IPS-11a (cell line): ENCODE results near the gene MEGF11.
A peak's percentile ranks its signal among the peaks of the same experiment; 100 is the strongest.
"Not testable (repeated sequence)": the region's sequence is repeated elsewhere in the genome, so short reads cannot be mapped to it uniquely, and the experiment has no call there.

ENCODE experiments used
- H3K4me3 ChIP-seq: one replicate; pipeline ENCODE4 v1.5.1; 2013; ENCODE audit warnings: low read depth, low read length, control low read depth

Gene MEGF11

DNA sequence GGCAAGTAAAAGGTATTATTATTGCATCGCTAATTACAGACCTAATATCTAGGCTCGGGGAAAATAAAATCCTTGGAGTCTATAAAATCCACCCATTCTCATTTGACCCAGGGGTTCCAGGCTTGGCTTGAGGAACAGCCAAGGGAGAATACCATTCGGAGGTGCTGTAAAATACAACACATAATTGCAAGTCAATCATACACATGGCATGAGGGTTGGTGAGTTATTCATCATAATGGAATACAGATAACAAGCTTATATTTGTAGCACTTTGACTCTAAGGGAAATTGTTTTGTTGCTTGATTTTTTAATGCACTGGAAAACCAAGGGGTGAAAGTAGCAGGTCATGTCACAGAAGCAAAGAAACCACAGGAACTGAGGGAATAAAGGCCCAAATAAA is 23.0 kb upstream of the MEGF11 start:
- H3K4me3 ChIP-seq, result no peak overlapping the region

DNA sequence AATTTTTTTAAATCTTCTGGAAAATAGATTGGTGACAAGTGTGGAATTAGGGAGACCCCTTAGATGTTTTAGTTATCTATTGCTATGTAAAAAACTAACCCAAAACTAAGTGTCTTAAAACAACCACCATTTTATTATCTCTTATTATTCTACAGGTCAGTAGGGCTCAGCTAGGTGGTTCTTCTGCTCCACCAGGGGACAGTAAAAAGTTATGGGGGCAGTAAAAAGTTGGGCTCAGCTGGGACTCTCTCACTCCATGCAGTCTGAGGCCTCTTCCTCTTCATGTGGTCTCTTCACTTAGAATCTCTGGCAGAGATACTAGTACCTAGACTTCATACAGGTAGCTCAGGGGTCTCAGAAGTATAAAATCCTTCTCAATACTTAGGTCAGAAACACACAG is 21.8 kb upstream of the MEGF11 start:
- H3K4me3 ChIP-seq, result no peak overlapping the region

DNA sequence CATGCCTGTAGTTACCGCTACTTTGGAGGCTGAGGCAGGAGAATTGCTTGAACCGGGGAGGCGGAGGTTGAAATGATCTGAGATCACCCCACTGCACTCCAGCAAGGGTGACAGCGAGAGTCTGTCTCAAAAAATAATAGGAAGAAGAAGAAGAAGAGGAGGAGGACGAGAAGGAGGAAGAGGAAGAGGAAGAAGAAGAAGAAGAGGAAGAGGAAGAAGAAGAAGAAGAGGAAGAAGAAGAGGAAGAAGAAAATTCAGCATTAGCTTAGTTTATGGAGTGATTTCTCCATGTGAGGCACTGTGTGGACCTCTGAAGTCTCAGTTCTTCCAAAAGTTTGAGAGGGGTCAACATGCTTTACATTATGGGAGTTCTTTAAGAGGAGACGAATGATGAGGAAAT is 17.4 kb upstream of the MEGF11 start:
- no peak overlapping the region for H3K4me3 ChIP-seq

DNA sequence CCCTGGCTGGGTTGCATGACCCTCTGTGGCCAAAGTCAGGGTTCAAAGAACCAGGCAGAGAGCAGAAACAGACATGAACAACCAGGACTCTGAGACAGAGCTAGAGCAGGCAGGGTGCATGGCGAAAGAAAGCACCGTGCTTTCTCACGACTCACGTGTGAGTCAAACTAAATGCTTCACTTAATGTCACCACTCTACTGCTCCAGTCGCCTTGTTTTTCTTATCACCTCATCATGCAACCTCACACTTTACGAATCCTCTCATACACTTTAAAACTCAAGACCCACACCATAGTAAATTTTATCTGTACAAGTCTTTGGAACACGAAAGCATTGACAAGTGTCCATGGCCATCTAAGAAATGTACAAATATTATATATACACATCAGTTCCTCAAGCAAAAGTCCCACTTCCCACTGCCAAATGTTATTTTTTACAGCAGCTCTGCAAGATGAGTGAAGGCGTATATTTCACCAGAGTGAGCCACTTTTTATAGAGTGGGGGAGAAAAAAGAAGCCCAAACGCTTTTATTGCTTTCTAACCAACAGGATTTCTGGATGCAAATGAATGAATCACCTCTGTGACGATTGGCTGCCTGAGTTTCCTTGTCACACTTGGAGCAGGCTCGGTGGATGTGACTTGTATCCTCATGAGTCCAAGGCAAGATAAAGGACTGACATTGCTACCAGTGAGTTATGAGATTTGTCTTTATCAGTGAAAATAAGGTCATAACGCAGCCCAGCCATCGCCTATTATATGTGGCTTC is 16.0 kb upstream of the MEGF11 start:
- H3K4me3 ChIP-seq, result no peak overlapping the region

DNA sequence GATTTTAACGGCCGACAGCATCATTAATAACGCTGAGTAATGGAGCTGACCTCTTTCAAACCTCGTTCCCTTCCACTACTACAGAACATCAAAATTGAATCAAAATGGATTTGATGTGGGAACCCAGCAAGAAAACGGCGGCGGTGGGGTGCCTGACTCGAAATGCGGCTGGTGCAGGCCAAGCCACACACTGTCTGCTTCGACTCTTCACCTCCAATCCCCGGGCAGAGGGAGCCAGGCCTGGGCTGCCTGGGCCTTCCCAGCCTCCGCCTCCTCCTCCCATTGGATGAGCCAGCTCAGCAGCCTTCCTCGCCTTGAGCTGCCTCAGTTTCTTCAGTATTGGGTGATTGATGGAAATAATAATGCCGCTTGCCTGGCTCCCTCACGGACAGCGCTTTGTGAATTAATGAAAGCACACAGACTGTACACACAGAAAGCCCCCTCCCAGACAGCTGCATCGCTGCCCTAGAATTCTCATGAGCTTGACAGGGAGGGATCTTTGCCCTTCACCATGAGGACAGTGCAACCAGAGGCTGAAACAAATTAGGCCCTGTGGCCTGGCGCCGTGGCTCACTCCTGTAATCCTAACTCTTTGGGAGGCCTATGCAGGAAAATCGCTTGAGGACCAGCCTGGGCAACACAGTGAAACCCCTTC is 11.4 kb upstream of the MEGF11 start:
- H3K4me3 ChIP-seq, result no peak overlapping the region

DNA sequence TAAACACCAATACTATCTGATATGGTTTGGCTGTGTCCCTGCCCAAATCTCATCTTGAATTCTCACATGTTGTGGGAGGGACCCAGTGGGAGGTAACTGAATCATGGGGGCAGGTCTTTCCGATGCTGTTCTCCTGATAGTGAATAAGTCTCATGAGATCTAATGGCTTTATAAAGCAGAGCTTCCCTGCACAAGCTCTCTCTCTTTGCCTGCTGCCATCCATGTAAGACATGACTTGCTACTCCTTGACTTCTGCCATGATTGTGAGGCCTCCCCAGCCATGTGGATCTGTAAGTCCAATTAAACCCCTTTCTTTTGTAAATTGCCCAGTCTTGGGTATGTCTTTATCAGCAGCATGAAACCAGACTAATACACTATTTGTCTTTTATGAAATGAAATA is 9.3 kb upstream of the MEGF11 start:
- H3K4me3 ChIP-seq, result not testable (repeated sequence)

DNA sequence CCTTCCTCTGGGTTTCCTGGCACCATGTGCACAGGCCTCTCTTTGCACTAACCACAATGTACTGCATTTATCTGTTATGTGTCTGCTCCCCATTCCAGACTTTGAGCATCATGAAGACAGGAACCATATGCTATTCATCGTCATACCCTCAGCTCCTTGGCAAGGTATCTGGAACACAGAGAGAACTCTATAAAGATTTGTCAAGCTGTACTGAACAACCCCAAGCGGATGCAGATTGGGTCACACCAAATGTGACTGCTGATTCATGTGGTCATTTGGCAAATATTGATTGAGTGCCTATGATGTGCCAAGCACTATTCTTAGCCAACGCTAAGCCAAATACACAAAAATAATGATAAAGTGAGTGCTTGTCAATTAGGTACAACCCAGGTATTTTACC is 7.5 kb upstream of the MEGF11 start:
- H3K4me3 ChIP-seq, result no peak overlapping the region

DNA sequence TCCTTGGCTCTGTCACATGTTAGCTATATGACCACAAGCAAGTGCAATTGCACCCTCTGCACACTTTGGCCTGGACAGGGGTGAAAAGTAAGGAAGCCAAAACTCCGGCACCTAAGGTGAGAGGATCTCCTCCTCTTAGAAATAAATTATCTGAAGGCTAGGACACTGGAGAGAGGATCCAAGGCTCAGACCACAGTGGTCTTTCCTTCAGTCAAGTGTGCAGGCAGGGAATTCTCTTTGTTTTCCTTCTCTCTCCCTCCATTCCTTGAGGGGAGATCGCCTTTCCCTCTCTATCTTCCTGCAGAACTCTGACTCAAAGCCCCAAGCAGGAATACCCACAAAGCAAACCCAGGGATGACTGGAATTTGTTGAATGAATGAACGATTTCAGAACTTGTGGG is 3.1 kb upstream of the MEGF11 start:
- H3K4me3 ChIP-seq, result no peak overlapping the region

DNA sequence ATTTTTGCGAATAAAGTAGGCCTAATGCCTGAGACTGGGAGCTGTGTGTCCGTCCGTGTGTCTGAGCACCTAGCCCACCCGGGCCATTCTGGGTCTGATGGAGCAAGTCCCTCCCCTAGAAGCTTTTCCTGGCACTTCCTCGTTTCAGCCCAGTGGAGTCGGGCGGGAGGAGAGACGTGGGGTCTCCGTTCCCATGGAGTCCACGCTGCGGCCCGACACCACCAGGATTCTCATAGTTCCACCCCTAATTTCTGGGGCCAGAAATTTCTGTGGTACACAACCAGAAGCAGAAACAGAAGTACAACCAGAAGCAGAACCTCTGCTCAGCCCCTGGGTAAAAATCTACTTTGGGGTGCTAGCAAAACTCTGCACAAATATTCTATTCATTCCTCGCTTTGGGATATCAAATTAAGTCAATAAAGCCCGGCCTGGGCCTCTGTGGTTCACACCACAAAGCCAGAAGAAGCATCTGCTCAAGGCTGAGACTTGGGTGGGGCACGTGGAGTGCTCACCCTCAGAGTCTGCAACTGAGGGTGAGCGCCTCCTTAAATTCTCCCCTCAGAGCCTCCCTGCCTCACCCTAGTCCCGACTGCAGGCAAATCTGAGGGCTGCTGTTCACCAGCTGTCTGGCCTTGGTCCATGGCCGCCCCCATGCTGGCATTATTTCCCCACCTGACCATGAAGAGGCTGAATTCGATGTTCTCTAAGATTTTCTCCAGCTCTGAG is 1.6 kb upstream of the MEGF11 start:
- H3K4me3 ChIP-seq, result peak overlapping the region; percentile 49

DNA sequence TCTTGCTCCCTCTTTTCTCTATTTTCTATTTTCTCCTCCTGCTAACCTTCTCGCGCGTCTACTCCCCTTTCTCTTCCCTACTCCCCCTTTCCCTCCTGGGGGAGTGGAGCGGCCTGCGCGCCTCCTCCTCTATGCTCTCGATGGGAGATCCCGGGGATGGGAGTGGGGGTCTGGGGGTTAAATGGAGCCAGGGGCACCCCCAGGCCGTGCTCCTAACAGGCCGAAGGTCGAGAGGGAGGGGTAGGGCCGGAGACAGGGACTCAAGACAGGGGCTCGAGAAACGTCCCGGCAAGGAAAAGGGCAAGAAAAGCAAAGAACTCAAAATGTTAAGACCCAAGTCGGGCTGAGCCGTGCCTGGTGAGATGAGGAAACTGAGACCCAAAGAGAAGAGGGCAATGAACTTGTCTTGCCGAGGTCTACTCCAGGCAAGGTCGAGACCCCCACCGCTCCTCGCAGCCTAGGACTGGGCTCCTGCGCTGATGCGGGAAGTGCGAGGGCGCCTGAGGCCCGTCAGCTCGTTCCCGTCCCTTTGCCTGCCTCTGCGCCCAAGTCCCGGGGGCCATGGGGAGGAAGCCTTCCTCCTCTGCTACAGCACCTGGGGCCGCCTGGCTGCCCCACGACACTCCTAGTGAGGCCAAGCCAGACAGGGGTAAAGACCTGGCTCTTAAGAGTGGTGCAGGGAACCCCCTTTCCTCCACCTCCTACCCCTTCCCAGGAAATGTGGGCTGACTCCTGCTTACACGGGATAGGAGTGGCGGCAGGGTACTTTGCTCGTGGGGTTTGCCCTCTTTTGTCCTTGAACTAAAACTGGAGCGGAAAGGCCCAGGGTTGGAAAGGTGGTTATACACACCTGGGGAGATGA is 770 bp upstream of the MEGF11 start:
- peak overlapping the region; percentile 49 for H3K4me3 ChIP-seq

DNA sequence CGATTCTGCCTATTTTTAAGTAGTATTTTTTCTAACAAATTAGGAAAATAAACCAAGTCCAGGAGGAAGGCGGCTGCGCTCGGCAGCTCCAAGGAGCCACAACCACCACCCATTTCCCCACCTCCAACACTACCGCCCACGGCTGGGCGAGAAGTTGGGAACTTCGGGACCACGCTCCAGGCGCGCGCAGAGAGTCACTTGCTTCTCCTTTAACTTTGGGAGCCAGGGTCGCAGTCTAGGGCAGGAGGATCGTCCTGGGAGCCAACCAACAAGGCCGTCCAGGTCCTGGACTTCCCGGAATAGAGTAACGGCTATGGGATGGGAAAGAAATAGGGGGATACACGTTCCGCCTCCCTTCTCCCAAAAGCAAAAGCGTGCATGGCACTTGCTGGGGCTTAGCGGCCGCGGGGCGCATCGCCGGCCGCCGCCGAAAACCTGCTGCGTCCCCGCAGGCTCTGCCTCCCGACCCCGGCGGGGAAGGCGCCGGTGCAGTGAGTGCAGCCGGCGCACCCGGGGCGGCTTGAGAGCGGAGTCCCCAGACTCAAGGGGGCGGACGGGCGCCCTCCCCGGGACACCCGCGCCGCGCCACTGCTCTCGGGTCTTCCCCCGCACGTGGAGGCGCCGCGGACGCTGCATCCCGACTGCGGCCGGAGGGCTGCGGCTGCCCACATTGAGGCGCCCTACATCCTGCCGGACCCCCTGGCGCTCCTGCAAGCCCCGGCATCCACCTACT is 699 bp downstream of the MEGF11 start:
- peak overlapping the region; percentile 49 for H3K4me3 ChIP-seq

DNA sequence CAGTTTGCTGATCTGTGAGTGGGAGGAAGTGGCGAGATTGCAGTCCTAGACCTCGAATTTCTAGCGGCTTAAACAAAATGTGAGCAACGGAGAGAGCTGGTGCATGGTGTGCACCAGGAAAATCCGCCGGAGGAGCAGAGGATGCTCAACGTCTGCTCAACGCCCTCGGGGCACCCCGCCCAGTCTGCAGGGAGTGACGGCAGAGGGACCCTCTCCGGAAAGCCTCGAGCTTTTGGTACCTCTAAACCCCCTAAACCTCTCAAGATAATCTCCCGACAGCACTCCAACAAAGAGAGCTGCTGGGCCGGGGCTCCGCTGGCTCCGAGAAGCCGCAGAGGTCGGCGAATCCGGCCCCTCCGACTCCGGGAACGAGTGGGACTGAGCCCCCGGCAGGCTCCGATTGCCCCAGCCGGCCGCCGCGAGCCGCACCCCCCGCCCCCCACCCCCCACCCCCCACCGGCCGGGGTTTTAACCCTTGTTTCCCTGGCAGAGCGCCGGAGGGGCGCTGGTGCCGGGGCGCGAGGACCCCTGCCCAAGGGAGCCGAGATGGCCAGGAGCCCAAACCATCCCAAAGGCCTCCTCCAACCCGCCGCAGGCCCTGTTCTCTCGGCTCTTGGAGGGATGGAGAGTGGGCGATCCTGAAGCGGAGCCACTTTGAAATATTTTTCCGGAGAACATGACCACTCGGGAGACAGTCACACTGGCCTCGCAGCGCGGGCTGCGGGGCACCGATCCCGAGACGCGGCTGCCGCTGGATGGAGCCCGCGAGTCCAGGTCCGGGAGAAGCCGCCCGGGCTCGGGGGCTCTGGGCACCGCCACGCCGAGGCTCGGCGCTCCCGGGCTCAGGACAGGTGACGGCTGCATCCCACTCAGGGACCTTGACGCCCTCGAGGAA is 1.5 kb downstream of the MEGF11 start:
- H3K4me3 ChIP-seq, result peak overlapping the region; percentile 49

DNA sequence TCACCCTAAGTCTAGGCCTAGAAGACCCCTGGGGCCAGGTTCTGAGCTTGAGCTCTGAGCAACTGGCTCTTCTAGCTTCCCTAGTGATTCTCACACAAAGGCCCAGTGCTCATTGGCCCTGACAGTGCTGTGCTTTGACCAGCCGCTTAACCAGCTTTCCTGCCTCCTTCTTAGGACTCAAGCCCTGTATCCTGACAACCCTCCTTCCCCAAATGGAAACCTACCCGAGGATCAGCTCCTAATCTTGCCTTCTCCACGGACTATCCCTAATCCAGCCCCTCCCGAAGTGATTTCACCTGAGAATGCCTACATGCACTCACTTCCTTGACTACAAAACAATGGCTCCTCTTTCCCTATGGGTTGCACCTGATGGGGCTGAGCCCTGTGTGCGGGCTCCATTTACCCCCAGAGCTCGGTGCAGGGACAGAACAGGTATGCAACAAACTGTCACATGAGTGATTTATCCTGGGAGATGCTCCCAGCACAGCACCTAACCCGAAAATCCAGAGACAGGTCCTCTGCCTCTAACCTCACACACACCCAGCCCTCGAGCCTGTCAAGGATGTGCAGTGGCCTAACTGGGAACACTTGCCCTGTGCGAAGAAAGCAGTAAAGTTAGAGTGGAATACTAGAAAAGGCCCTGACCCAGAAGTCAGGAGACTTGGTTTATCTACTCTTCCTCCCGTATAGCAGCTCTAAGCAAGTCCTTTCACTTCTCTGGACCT is 2.3 kb downstream of the MEGF11 start:
- peak overlapping the region; percentile 13 for H3K4me3 ChIP-seq

DNA sequence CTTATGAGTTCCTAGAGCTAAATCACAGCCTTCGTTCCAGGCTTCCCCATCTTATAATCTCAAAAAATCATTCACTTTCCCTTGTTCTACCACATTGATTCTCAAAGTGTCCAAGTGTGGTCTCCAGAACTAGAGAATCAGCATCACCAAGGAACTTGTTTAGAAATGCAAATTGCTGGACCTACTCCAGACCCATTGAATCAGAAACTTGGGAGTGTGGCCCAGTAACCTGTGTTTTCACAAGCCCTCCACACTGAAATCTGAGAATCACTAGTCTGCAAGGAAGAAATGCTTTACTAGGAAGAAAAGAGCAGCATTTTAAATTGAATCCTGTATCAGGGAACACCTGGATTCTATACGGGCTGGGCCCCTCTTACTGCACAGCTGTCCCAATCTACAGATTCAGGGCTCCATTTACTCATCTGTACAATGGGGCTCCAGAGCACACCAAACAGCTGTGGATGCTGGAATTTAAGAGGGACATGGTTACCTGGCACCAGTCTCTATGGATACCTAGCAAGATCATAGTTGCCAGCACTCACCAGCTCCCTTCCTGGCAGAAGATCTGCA is 3.9 kb downstream of the MEGF11 start:
- H3K4me3 ChIP-seq, result no peak overlapping the region

DNA sequence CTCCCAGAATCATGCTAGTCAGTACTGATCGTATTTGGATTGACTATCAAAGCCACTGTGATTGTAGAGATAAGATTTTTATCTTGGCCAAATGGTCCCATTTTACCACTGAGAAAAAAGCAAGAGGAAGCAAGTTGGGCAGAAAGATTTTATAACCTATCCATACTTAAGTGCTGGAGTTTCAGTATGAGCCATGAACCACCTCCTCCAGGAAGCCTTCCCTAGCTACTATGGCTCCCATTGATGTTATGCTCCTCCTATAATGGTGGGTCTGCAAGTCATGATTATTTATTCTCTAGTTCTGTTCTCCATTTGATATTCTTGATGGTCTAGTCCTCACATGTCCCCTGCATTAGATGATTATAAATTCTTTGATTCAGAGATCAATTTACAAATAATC is 6.6 kb downstream of the MEGF11 start:
- no peak overlapping the region for H3K4me3 ChIP-seq

DNA sequence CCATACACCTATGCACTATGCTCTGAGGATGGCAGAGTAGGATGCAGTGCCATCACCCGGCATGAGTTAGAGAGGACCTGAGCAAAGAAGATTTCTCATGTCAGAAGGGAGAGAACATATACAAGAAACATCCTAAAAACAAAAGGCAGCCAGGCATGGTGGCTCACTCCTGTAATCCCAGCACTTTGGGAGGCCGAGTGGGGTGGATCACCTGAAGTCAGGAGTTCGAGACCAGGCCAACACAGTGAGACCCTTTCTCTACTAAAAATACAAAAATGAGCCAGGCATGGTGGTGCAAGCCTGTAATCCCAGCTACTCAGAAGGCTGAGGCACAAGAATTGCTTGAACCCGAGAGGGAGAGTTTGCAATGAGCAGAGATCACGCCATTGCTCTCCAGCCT is 7.7 kb downstream of the MEGF11 start:
- H3K4me3 ChIP-seq, result not testable (repeated sequence)

DNA sequence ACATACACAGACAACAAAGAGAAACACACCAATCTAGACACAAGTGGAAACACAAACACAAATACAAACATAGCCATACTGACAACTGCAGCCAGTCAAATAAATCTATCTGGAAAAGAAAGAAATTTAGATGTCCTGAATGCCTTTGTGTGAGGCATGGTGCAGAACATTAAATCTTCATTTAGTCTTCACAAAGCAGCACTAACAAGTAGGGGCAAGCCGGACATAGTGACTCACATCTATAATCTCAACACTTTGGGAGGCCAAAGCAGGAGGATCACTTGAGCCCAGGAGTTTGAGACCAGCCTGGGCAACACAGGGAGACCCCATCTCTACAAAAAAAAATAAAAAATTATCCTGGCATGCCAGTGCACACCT is 11.7 kb downstream of the MEGF11 start:
- no peak overlapping the region for H3K4me3 ChIP-seq

DNA sequence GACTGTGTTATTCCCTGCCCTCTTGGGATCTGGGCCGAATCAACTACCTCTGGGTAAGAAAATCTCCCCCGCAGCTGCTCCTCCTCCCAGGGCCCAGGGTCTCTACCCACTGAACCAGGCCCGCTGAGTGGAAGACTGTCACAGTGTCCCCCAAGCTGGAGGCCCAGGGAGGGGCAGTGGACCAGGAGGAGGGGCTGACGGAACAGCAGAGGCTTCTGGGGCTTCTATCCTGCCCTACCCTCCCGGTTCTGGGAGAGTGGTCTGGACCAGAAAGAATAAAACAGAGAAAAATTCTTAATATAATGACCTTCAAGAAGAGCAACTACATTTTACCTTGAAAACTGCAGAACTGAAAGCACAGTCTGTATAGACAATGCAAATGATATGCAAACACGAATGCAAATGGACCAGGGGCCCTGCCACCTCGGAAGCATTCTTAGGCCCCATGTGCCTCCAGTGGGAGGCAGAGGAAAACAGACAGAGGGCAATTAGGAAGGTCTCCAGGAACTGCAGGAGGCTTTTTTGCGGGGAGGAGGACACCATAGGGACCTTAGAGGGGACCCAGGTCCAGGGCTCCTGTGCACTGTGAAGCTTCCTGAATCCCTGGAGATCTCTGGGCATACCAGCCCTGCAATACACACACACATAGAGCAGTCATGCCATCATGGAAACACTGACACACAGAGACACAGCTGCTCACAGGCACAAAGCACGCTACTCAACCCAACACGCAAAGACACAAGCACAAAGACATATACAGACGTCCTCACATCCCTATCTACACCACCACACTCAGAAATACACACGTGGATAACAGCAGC is 12.3 kb downstream of the MEGF11 start:
- H3K4me3 ChIP-seq, result no peak overlapping the region
